K562 (cell line): ENCODE measurements around the gene ATP5ME. TPM values are rescaled to one million over a fixed set of nuclear protein-coding genes. Genes with fewer than 3 reads are reported as not detected.

Experiments
- AFF4 ChIP-seq: sonication (generic); formaldehyde crosslinking; IDR thresholded peaks from 2 replicates; pipeline ENCODE4 v1.8.0; 2023; ENCODE audit warnings: mild to moderate bottlenecking, missing genetic modification reagents
- BHLHE40 ChIP-seq: IDR thresholded peaks from 2 replicates; pipeline ENCODE4 v1.6.1; 2011; ENCODE audit warnings: low read length, improper control_type of control experiment
- BRCA1 ChIP-seq, 2 experiments: fragments of 450-650 bp in 1 of 2; sonication (generic) in 1 of 2; formaldehyde crosslinking in 1 of 2; IDR thresholded peaks; 2 replicates each; pipeline versions ENCODE4 v1.5.0 to v1.6.1; 2017 to 2020; ENCODE audit warnings: mild to moderate bottlenecking in 1 of 2, missing genetic modification reagents in 1 of 2
- BRD4 ChIP-seq: fragments of 200-600 bp; sonication (generic); IDR thresholded peaks from 2 replicates; pipeline ENCODE4 v1.6.1; 2017; ENCODE audit warnings: inconsistent platforms
- CBX2 ChIP-seq: fragments of 200-600 bp; sonication (generic); IDR thresholded peaks from one replicate; pipeline ENCODE4 v1.6.1; 2012; ENCODE audit warnings: mild to moderate bottlenecking, low read length, inconsistent platforms; ENCODE audit not compliant: insufficient read depth, poor library complexity, severe bottlenecking
- EHMT2 ChIP-seq: fragments of 450-650 bp; IDR thresholded peaks from 2 replicates; pipeline ENCODE4 v1.6.1; 2018; ENCODE audit warnings: antibody characterized with exemption
- FOXP1 ChIP-seq: sonication (generic); formaldehyde crosslinking; IDR thresholded peaks from 2 replicates; pipeline ENCODE4 v1.8.0; 2022; ENCODE audit warnings: mild to moderate bottlenecking, missing genetic modification reagents
- GATAD2A ChIP-seq: fragments of 450-650 bp; IDR thresholded peaks from 2 replicates; pipeline ENCODE4 v1.6.1; 2017
- HLTF ChIP-seq: fragments of 450-650 bp; IDR thresholded peaks from 2 replicates; pipeline ENCODE4 v1.6.1; 2016
- HMBOX1 ChIP-seq: sonication (generic); IDR thresholded peaks from 2 replicates; pipeline ENCODE4 v1.6.1; 2016
- PBX2 ChIP-seq, 2 experiments: IDR thresholded peaks in 1 of 2; conservative IDR thresholded peaks in 1 of 2; 2 replicates each; pipeline ENCODE4 v1.6.1; 2016; ENCODE audit warnings: low read depth in 2 of 2, mild to moderate bottlenecking in 1 of 2, missing compliant biosample characterization in 1 of 2, missing genetic modification characterization in 1 of 2, moderate library complexity in 1 of 2
- POLR3A ChIP-seq: IDR thresholded peaks from 2 replicates; pipeline ENCODE4 v1.6.1; 2011; ENCODE audit warnings: borderline replicate concordance, mild to moderate bottlenecking, moderate library complexity; ENCODE audit not compliant: insufficient read length, insufficient read depth; ENCODE audit errors: extremely low read depth
- PPARD ChIP-seq: fragments of 250-450 bp; sonication (Bioruptor Pico); IDR thresholded peaks from 2 replicates; pipeline ENCODE4 v1.8.0; 2022; ENCODE audit warnings: inconsistent platforms, mild to moderate bottlenecking, moderate library complexity
- PRMT5 ChIP-seq: sonication (generic); formaldehyde crosslinking; IDR thresholded peaks from 2 replicates; pipeline ENCODE4 v1.5.0; 2020; ENCODE audit warnings: missing genetic modification reagents
- UBTF ChIP-seq, 2 experiments: IDR thresholded peaks; 2 replicates each; pipeline ENCODE4 v1.6.1; 2012; ENCODE audit warnings: improper control_type of control experiment in 2 of 2, low read depth in 2 of 2, low read length in 2 of 2, borderline replicate concordance in 1 of 2
- ZNF408 ChIP-seq: fragments of 250-450 bp; sonication (Bioruptor Pico); IDR thresholded peaks from 2 replicates; pipeline ENCODE4 v1.4.0; 2020; ENCODE audit warnings: low read depth, mild to moderate bottlenecking, moderate library complexity
- polyA plus RNA-seq, 8 experiments: library from polyadenylated mRNA; depleted of rRNA in 4 of 8; stranded (reverse) in 5 of 8; unstranded in 3 of 8; fragments of >200 nt; fragmentation: Nextera tagmentation in 2 of 8; fragmentation: Illumina TruSeq in 1 of 8; extraction: Ambion mirVana in 2 of 8; extraction: Trizol in 1 of 8; gene quantifications; 2 replicates each; pipeline versions ENCODE4 v1.2.1 to v1.2.3, GENCODE V29; 2011 to 2014; ENCODE audit warnings: inconsistent platforms in 1 of 8, missing spikeins in 1 of 8
- total RNA-seq, 7 experiments: library from RNA; depleted of rRNA in 6 of 7; stranded (reverse); fragments of >200 nt in 6 of 7; fragmentation: Illumina TruSeq in 2 of 7; extraction: Trizol in 2 of 7; gene quantifications; 2 replicates each; pipeline versions ENCODE4 v1.2.1 to v1.2.3, GENCODE V29; 2011 to 2021; ENCODE audit warnings: low replicate concordance in 1 of 7

The ATP5ME gene
- total and polyA plus RNA-seq, 9 of the 15 experiments (the other 6 are each of a cell fraction or from before 2014, with no cell fraction given), result 509 to 2,480 (median 887) TPM

GRCh38 chr4:705278-706082, 31.4 kb upstream of the ATP5ME start, which contains the start of gene PCGF3 (continued):
- no peak for TF ChIP-seq BRCA1 (IDR thresholded peaks at IDR 0.05)
- no peak for TF ChIP-seq BRCA1 (CRISPR knock-in tag; IDR thresholded peaks at IDR 0.05)
- peak; percentile 8; the same call in 1 of the 2 replicates for TF ChIP-seq HMBOX1
- TF ChIP-seq GATAD2A, result peak; percentile 75; the same call in 1 of the 2 replicates
- peak; percentile 39; the same call in 1 of the 2 replicates for TF ChIP-seq PBX2 (CRISPR knock-in tag; IDR thresholded peaks at IDR 0.05; ENCODE audit: low read depth)
- TF ChIP-seq PBX2 (tag; conservative IDR thresholded peaks at IDR 0.05; ENCODE audit: low read depth), result no peak
- TF ChIP-seq BRD4, result 0 out of 2 replicates have a peak, but pooled peaks have one; percentile 36
- TF ChIP-seq FOXP1 (CRISPR knock-in tag), result peak; percentile 66; the same call in 1 of the 2 replicates
- no peak for TF ChIP-seq POLR3A
- no peak for TF ChIP-seq AFF4 (CRISPR knock-in tag)
- peak; percentile 89; the same call in 1 of the 2 replicates for TF ChIP-seq HLTF
- TF ChIP-seq ZNF408 (CRISPR knock-in tag), result no peak
- no peak for TF ChIP-seq PRMT5 (CRISPR knock-in tag)
- peak; percentile 67 to 75; a peak in 2 of 4 replicates for TF ChIP-seq UBTF (IDR thresholded peaks at IDR 0.05; ENCODE audit: borderline replicate concordance in 1 of 2, low read depth in 2 of 2, low read length in 2 of 2)
- peak; percentile 43; the same call in 1 of the 2 replicates for TF ChIP-seq BHLHE40
- TF ChIP-seq CBX2, result no peak
- no peak for TF ChIP-seq PPARD (CRISPR knock-in tag)
- 0 out of 2 replicates have a peak, but pooled peaks have one; percentile 1 for TF ChIP-seq EHMT2
